ENCODE measurements around the gene VGLL3. TPM values are rescaled to one million over a fixed set of nuclear protein-coding genes. Genes with fewer than 3 reads are reported as not detected.
A peak's percentile ranks its signal among the peaks of the same experiment; 100 is the strongest.

Gene VGLL3
- total and polyA plus RNA-seq, 2 of the 4 experiments (the other 2 are of a cell fraction): 46.2 to 97.3 TPM

GRCh38 chr3:86958534-86958933, 32.4 kb downstream of the VGLL3 start:
- H3K27me3 ChIP-seq (ENCODE audit: control insufficient read depth, insufficient read depth, low read length): no peaks in the 10 kb centered on the region
- H3K14ac ChIP-seq (replicated peaks; ENCODE audit: low read depth, low read length): no peak overlapping the region; the same call in 1 of the 2 replicates
- intact Hi-C loops (cut with micrococcal nuclease) (no loop called here), in situ Hi-C loops (cut with MboI; ENCODE audit: low sequenced_read_pairs) (no loop called here), dilution Hi-C loops (cut with HindIII; ENCODE audit: low sequenced_read_pairs, unreplicated experiment) (no loop called here)
- POLR2A ChIA-PET (ENCODE audit: unreplicated experiment): no interaction called here
- H4K91ac ChIP-seq (ENCODE audit: insufficient read depth, low read depth, low read length): peak overlapping the region; percentile 76
- CTCF ChIA-PET: no interaction called here
- H3K9me3 ChIP-seq (ENCODE audit: control insufficient read depth, insufficient read depth, low read length): no peaks in the 10 kb centered on the region
- TF ChIP-seq, protein P1, sequence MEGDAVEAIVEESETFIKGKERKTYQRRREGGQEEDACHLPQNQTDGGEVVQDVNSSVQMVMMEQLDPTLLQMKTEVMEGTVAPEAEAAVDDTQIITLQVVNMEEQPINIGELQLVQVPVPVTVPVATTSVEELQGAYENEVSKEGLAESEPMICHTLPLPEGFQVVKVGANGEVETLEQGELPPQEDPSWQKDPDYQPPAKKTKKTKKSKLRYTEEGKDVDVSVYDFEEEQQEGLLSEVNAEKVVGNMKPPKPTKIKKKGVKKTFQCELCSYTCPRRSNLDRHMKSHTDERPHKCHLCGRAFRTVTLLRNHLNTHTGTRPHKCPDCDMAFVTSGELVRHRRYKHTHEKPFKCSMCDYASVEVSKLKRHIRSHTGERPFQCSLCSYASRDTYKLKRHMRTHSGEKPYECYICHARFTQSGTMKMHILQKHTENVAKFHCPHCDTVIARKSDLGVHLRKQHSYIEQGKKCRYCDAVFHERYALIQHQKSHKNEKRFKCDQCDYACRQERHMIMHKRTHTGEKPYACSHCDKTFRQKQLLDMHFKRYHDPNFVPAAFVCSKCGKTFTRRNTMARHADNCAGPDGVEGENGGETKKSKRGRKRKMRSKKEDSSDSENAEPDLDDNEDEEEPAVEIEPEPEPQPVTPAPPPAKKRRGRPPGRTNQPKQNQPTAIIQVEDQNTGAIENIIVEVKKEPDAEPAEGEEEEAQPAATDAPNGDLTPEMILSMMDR (conservative IDR thresholded peaks at IDR 0.05; ENCODE audit: low read depth, low read length): no peak
- TF ChIP-seq MAFK (IDR thresholded peaks at IDR 0.05; ENCODE audit: low read depth, low read length) (no peak), ELK1 (IDR thresholded peaks at IDR 0.05; ENCODE audit: borderline replicate concordance, low read depth, low read length) (no peak), NFE2L2 (IDR thresholded peaks at IDR 0.05; ENCODE audit: low read depth, low read length) (no peak), MAZ (IDR thresholded peaks at IDR 0.05; ENCODE audit: borderline replicate concordance, low read depth, low read length) (no peak), RFX5 (IDR thresholded peaks at IDR 0.05; ENCODE audit: low read depth, low read length) (no peak), BHLHE40 (IDR thresholded peaks at IDR 0.05; ENCODE audit: low read depth, low read length) (peak; percentile 74), FOS (IDR thresholded peaks at IDR 0.05; ENCODE audit: low read depth, low read length) (0 out of 2 replicates have a peak, but pooled peaks have one; percentile 21), CHD1 (IDR thresholded peaks at IDR 0.05; ENCODE audit: low read depth, low read length) (no peak)
- TF ChIP-seq, protein P2, sequence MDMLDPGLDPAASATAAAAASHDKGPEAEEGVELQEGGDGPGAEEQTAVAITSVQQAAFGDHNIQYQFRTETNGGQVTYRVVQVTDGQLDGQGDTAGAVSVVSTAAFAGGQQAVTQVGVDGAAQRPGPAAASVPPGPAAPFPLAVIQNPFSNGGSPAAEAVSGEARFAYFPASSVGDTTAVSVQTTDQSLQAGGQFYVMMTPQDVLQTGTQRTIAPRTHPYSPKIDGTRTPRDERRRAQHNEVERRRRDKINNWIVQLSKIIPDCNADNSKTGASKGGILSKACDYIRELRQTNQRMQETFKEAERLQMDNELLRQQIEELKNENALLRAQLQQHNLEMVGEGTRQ (IDR thresholded peaks at IDR 0.05; ENCODE audit: low read depth, low read length): peak; percentile 71
- peaks cover 3% of the 10 kb centered on the region; the same call in 1 of the 2 replicates for H4K20me1 ChIP-seq (ENCODE audit: insufficient read depth, low read length)
- peak overlapping the region; percentile 77 for H2BK5ac ChIP-seq (ENCODE audit: low read depth, low read length, poor library complexity, severe bottlenecking)
- H4K8ac ChIP-seq (ENCODE audit: low read depth in 2 of 2, low read length in 2 of 2): peak overlapping the region in 1 of 2 experiments; percentile 71; a peak in 1 of 4 replicates
- H3K4ac ChIP-seq (ENCODE audit: low read depth, low read length): peak overlapping the region; percentile 53; the same call in 1 of the 2 replicates
- no peak overlapping the region for H3K9ac ChIP-seq (ENCODE audit: low read depth, low read length)
- H3K36me3 ChIP-seq (ENCODE audit: control insufficient read depth, insufficient read depth, low read length): peaks cover 4% of the 10 kb centered on the region; the same call in 1 of the 2 replicates
- peak overlapping the region; percentile 67; the same call in 1 of the 2 replicates for H2BK20ac ChIP-seq (ENCODE audit: low read depth, low read length)
- no peaks in the 10 kb centered on the region; the same call in none of the 2 replicates for H3K9me1 ChIP-seq (ENCODE audit: insufficient read depth, low read length)
- no peak overlapping the region for H2AK9ac ChIP-seq (replicated peaks; ENCODE audit: low read depth, low read length, poor library complexity)
- peaks cover 17% of the 10 kb centered on the region for H3K4me1 ChIP-seq (ENCODE audit: control insufficient read depth, insufficient read depth, low read length)
- H2AK5ac ChIP-seq (ENCODE audit: low read depth, low read length): no peak overlapping the region
- peak overlapping the region; percentile 55; the same call in 1 of the 2 replicates for H3K4me2 ChIP-seq (ENCODE audit: low read depth, low read length)
- H3K56ac ChIP-seq (ENCODE audit: extremely low read depth, insufficient read depth, low read length): no peak overlapping the region
- BruUV-seq (replicated peaks): no TSS peak
- peak overlapping the region; percentile 55; the same call in 1 of the 2 replicates for H3K23ac ChIP-seq (ENCODE audit: low read depth, low read length)
- ATAC-seq (ENCODE audit: low read depth) (peak; percentile 79), DNase-seq (peak; percentile 89)
- H3K79me1 ChIP-seq (ENCODE audit: low read depth in 1 of 2, low read length in 2 of 2): peaks cover 23 to 38% of the 10 kb centered on the region in 2 experiments
- no peak overlapping the region for H4K5ac ChIP-seq (ENCODE audit: low read depth, low read length)
- peak overlapping the region; percentile 80 for H2BK120ac ChIP-seq (ENCODE audit: low read depth, low read length)
- H2AFZ ChIP-seq (replicated peaks; ENCODE audit: low read length, poor library complexity): no peak overlapping the region
- no peak overlapping the region for H3K18ac ChIP-seq (ENCODE audit: low read depth, low read length)
- H3K4me3 ChIP-seq (ENCODE audit: insufficient read depth, low read depth, low read length): no peak overlapping the region
- H3K27ac ChIP-seq (ENCODE audit: insufficient read depth, low read length): peak overlapping the region; percentile 1; the same call in 1 of the 2 replicates
- no CpG with 5 or more reads among the region's 1 CpG for WGBS, 2 experiments (ENCODE audit: extremely low coverage in 2 of 2, insufficient read length in 1 of 2)
- H2BK15ac ChIP-seq (ENCODE audit: low read depth, low read length): 0 out of 3 replicates have a peak overlapping the region, but pooled peaks have one; percentile 9
